Mammary epithelial cell (primary cell): ENCODE data around the gene NTM.

Experiments used
- CTCF ChIP-seq, 2 donors: IDR thresholded peaks in 1 of 2; conservative IDR thresholded peaks in 1 of 2; 2 replicates each; pipeline ENCODE4 v1.5.1; 2011 to 2012; ENCODE audit warnings: inconsistent platforms in 2 of 2, low read length in 2 of 2, mild to moderate bottlenecking in 2 of 2, control low read depth in 1 of 2, low read depth in 1 of 2; ENCODE audit not compliant: insufficient read depth in 1 of 2; ENCODE audit errors: extremely low read depth in 1 of 2
- EZH2 ChIP-seq: IDR thresholded peaks from 2 replicates; pipeline ENCODE4 v1.6.1; 2012; ENCODE audit warnings: low read length, inconsistent platforms, borderline replicate concordance

- TF ChIP-seq CTCF (conservative IDR thresholded peaks at IDR 0.05 in 1 of 2, IDR thresholded peaks at IDR 0.05 in 1 of 2; ENCODE audit: extremely low read depth in 1 of 2, insufficient read depth in 1 of 2, low read depth in 1 of 2, low read length in 2 of 2) (no peak), EZH2 (no peak)
Measured at GRCh38 chr11:132123449-132123848, 753.0 kb downstream of the NTM start.
